H4 (cell line): ENCODE results near the gene CCNC. TPM values are rescaled to one million over a fixed set of nuclear protein-coding genes. Genes with fewer than 3 reads are reported as not detected.
"Not testable (repeated sequence)": the region's sequence is repeated elsewhere in the genome, so short reads cannot be mapped to it uniquely, and the experiment has no call there.

ENCODE experiments used
- DNase-seq: peaks from one replicate; pipeline ENCODE4 v3.0.0-alpha.2; 2015; ENCODE audit warnings: low spot score
- total RNA-seq: library from RNA; depleted of rRNA; stranded (reverse); fragments of >200 nt; shearing (Covaris generic); gene quantifications from 2 replicates; pipeline ENCODE4 v1.2.3, GENCODE V29; 2014

CCNC gene
- total RNA-seq, 1 experiment from 2014 or later, result 77.1 TPM

DNA sequence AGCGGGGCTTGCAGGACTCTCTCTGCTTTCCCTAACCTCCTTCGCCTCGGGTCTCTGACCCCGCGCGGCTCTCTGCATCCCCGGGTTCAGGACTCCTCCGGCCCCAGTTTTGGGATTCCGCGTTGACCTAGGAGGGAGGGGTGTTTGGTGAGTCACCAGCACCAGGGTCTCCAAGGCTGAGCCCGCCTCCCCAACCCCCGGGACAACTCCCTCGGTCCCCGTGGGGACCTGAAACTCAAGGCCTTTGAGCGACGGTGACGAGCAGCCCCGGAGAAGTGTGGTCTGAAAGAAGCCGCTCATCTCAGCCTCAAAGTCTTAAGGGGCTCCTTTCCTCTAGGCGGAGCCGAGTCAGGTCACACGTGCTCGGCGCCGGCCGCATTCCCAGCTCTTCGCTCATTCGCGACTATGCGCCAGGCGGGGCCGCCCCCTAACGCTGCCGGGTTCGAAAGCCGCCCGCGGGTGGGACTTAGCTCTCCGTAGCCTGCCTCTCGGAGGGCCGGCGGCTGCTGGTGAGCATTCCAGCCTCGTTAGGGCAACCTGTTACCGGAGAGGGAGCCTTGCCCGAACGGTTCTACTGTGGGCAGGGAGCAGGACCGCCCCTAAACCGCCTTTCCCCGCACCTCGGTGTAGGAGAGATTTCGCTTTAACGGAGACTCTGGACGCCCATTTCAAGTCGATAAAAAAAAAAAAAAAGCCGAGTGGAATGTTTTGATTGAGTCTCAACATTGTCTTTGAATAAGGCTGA, 35.1 kb upstream of the CCNC start:
- no peak for DNase-seq

DNA sequence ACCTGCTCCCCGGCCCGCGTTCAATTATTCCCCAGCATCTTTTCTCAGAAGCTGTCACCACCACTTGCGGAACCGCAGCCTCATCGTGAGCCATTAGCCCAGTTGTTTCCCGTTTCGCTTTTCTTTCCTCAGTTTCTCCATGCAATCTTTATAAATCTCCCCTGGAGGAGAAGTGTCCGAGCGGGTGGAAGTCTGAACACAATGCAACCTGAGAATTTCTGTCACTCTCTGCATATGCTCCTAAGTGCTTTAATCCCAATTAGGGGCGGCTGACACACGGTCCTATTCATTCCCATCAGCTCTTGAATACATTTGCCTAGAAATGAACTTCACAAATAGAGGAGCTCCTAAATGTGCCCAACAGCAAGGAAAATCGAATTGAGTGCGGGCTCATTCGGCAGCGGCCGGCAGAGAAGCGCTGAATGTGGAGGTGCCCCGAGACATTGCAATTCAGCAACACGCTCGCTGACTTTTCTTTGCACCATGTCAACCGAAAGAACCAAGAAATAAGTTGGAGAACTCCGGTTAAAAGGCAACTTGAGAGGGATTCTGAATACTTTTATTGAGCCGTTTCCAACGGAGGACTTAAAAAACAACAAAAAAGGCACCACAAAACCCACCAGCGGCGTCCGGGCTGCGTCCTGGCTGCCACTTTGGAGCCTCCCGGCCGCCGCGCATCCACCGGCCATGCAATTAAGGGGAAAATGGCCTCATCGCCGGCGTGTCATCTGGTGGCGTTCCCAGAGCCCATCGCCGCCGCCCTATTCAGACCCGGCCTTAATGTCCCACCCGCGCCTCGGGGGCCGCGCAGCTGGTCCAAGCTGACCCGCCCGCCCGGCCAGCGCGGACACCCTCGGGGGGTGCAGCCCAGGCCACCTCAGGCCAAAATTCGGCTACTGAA, 34.3 kb upstream of the CCNC start:
- no peak for DNase-seq

DNA sequence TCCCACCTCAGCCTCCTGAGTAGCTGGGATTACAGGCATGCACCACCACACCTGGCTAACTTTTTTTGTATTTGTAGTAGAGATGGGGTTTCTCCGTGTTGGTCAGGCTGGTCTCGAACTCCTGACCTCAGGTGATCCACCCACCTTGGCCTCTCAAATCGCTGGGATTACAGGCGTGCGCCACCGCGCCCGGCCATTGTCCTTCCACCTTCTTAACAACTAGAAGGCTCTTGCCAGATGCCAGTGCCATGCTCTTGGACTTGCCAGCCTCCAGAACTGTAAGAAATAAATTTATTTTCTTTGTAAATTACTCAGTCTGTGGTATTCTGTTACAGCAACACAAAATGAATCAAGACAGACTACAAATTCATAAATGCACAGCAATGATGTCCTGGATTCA, 26.2 kb upstream of the CCNC start:
- DNase-seq, result not testable (repeated sequence)

DNA sequence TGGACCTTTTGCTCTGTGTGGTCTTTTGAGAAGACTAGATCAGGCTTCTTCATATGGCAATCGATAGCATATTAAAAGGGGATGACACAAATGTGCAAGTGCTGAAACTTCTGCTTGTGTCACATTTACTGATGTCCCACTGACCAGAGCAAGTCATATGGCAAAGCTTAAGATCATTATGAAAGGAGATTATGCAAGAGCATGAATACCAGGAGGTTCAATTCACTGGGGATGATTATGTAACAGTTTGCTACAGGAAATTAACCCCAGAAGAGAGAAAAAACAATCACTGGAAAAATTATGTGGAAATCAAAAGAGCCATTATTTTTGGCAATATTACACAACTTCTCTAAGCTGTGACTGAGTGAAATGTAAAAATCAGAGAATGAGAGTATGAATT, 24.4 kb upstream of the CCNC start:
- no peak for DNase-seq

DNA sequence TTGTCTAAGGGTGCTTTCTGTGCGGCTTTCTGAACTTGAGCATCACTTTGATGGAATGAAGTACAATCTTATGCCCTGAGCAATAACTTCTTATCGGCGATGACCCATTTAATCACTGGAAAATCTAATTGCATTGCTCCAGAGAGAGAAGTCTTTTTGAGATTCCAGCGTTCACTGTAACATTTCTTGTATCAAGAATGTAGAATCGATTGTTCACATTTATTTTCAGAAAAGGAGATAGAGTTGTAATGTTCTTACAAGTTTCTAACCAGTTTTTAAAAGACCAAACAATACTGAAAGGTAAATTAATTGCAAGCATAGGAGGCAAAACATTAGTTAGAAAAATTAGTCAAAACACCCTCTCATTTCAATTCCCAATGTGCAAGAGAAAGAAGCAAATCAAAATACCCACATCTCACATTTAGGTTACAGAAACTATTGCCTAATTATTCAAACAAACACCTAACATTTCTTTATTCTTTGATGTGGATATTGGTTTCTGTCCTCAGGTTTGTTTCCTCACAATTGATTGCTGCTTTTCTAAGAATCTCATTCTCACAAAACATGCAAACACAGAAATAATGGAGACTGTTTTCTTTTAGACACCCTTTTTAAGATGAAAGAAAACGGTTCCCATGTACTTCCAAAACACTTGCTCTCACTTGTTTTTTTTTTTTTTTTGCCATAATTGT, 23.4 kb upstream of the CCNC start:
- DNase-seq, result no peak

DNA sequence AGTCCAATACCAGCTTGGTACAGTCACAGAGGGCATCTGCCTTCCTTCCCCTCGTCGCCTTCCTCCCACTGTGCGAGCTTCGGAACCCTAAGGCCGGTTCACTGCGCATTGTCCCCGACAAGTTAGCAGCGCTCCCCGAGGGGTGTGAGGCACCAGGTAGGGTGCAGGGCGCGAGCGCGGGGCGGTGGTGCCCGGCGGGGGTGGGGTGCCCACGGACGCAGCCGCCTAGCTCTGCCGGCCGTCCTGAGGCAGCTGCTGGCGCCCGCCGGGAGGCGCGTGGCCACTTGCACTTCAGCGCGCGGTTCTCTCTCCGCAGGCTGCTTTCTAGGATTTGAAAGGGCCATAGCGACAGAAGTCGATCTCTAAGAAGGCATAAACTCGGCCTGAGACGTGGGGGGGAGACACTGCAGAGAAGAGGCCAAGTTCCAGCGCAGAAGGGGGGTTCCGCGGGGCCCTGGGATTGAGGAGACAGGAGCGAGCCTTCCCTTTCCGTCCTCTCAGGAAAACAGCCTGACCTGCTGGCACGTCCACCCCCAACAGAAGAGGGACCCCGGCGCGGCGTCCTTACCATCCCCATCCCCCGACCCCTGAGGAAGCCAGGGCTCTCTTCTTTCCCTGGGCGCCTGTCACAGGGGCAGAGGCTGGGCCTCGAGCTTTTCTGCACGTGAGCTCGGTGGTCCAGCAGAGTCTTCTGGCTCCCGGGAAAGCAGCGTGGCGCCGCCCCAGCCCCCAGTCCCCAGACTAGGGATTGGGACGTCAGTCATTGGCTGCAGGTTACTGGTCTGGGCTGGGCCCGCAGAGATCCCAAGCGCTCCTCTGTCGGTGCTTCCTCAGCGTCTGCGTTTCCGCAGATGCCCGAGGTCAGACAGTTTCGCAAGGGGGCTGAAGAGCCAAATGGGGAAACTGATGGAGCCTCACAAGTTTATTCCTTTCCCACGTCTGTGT, 22.5 kb upstream of the CCNC start:
- no peak for DNase-seq

DNA sequence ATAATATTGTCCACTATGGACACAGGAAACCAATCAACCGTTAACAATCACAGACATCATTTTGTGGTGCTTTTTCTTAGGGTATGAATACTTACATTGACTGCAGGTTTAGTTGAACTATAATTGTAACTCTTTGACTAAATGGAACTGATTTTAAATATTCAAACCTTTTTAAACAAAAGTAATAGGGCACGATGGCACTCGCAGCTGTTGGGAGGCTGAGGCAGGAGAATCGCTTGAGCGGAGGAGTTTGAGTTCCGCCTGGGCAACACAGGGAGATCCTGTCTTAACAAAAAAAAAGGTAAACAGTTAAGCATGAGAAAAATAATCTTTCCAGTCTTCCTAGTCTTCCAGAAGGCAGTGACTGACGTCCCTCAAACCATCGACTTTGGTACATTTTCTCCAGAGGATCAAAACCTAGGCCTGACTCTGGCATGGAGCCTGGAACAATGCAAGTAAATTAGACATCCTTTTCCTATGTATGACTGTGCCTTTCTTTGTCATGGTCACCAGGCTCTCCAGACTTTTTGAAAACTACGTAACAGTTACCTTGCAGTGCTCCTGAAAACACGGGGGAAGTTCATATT, 21.5 kb upstream of the CCNC start:
- no peak for DNase-seq

DNA sequence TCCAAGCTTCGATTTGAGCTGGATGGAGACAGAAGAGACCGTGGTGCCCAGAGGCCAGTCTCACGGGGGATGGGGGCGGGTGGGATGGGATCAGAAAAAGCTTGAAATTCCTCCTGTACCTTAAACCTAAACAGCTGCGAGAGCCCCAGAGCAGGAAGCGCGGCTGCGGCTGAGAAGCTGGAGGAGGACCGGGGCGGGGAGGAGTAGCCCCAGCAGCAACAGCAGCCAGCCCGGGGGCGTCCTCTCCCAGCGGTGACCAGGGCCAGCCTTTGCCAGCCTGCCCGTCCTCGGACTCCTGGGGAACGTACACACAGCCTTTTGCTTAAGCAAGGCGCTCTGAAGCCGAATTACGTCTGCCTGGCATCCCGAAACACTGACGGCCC, 20.8 kb upstream of the CCNC start:
- no peak for DNase-seq

DNA sequence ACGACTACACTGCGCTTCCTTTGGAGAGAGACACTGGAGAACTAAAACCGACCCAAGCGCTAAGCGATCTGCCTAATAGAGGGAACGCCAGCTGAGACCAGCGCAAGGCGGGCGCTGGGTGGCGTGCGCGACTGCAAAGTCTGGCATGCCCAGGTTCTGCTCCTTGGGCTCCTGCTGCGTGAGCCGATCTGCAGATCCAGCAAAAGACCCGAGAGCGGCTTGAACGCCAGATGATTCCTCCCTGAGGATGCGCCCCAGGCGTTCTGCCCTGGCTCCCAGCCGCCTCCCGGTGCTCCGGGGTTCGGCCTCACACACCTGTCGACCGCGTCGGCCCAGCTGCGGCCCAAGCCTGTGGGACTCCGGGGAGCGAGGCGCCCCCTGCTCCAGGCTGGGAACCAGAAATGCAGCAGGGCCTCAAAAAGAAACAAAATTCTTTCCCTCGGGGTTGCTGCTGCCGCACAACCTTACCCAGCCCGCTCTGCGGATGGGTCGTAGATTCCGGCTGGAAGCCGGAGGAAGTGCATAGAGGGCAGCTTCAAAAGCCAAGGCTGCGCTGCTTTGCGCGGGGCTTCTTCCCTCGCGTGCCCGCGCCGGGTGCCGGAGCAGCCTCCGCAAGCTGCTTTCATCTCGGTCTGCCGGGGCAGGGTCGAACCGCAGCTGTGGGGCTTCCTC, 20.3 kb upstream of the CCNC start:
- peak; percentile 34 for DNase-seq

DNA sequence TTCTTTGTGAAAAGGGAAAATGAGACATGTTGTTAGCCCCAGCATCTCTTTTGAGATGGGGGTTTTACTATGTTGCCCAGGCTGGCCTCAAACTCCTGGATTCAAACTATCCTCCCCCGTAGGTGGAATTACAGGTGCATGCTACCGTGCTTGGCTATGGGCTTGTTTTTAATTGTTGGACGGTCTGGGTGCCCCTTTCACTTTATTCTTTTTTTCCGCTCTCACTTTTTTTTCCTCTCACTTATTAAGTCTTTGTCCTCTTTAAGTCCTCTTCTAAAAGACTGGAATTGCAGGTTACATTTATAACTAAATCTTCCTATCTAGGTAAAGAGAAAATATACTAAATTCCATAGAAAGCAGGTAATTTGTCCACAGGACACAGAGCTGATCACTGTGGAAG, 19.3 kb upstream of the CCNC start:
- no peak for DNase-seq

DNA sequence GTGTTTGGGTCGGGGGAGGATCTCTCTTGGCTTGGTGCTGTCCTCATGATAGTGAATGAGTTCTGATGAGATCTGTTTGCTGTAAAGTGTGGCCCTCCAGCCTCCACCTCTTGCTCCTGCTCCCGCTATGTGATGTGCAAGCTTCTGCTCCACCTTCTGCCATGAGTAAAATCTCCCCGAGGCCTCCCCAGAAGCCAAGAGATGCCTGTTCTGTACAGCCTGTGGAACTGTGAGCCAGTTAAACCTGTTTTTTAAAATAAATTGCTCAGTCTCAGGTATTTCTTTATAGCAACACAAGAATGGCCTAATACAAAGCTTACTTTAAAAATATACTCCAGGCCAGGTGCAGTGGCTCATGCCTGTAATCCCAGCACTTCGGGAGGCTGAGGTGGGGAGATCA, 11.3 kb upstream of the CCNC start:
- no peak for DNase-seq

DNA sequence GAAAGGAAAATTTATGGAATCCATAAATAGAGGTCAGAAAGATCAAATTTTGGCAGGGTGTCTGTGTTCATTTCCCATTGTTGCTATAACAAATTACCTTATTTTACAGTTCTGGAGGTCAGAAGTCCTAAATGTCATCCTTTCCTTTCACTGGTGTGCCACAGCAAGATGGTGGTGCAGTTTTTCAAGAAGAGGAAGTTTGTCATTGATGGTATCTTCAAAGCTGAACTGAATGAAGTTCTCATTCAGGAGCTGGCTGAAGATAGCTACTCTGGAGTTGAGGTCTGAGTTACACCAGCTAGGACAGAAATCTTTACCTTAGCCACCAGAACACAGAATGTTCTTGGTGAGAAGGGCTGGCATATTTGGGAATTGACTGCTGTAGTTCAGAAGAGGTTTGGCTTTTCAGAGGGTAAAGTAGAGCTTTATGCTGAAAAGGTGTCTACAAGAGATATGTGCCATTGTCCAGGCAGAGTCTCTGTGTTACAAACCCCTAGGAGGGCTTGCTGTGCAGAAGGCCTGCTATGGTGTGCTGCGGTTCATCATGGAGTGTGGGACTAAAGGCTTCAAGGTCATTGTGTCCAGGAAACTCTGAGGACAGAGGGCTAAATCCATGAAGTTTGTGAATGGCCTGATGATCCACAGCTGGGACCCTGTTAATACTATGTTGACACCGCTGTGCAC, 7.2 kb upstream of the CCNC start:
- no peak for DNase-seq

DNA sequence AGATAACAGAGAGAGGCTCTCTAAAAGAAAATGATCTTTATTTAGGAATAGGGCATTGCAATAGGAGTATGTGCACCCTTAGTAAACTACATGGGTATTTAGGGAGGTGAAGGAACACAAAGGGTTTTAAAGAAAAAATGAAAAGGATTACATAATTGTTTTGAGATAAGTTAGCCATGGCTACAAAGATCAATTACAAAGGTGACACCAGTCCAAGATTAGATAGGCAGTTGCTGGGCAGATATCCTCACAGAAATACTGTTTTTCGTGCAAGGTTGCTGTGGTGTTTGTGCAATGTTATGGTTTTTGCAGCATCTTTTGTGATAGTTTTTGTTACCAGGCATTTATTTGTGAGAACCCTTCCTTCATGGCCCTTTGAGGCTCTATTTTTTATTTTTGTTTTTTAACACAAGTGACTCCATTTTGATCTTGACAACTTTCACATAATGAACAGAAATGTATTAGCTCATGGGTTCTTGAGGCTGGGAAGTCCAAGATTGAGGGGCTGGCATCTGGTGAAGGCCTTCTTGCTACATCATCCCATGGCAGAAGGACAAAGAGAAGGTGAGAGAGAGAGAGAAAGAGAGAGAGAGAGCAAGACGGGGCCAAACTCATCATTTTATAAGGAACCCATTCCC, 5.6 kb upstream of the CCNC start:
- no peak for DNase-seq

DNA sequence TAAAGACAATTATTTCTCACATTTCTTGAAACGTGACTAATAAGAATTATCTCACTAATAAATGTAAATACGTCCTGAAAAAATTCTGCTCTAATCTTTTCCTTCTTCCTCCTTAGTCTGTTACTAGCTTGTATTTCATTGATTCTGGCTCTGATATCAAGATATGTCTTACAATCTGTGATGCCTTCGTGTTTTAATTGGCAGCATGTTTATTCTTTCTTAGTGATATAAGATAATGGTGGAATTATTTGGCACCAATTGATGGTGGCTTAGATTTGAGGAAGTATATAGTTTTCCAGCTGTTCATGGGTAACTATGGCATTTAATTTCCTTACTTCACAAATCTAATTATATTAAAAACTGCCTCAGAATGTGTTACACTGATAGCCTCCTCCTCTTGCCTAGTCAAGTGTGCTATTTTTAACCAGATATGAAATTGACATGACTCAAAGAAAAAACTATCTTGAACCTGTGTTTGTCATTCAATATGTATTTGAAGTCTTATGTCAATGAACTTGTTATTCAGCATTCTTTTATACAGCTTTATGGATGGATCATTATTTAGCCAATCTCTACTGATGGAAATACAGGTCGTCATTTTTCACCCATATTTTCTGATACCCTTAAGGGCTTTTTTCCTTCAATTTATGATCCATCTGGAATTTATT, 5.3 kb downstream of the CCNC start:
- DNase-seq, result no peak

DNA sequence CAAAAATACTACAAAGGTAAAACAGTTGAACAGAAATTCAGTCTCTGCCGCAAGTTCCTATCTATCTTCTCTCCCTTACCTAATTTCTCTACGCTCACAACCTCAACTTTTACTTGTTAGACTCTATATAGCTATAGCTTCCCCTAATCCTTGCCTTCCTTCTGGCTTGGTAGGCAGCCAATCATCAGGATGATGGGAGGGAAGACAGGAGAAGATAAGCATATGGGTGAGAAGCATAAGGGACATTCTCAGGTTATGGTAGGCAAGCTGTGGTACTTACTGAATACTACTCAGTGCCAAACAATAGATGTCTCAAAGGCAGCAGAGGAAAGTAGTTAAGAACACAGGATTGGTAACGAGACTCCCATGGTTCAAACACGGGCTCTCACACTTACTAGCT, 7.8 kb downstream of the CCNC start:
- no peak for DNase-seq

DNA sequence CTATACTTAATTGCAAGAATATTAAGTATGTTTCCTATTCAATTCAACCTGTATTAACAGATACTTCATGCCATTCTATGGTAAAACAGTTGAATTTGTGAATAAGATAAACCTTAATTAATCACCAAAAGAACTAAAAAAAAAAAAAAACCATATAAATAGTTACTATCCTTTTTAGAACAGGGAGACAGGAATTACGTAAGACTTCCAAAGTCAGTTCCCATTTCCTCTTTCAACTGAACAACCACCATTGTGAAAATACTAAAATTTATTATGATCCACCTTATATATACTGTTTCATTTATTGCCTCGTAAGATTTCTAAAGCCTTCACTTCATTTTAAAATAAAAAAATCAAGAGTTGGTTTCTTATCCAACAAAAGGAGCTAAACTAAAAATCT, 9.4 kb downstream of the CCNC start:
- DNase-seq, result no peak

DNA sequence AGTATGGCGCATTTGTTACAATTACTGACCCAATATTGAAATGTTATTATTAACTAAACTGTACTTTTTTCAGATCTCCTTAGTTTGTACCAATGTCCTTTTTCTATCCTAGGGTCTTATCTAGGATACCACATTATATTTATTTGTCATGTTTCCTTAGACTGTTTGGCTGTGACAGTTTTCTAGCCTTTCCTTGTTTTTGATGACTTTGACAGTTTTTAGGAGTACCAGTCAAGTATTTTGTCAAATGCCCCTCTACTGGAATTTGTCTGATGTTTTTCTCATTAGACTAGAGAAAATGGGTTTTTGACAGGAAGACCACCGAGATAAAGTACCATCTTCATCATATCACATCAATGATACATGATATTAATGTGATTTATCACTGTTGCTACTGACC, 14.6 kb downstream of the CCNC start:
- DNase-seq, result no peak

DNA sequence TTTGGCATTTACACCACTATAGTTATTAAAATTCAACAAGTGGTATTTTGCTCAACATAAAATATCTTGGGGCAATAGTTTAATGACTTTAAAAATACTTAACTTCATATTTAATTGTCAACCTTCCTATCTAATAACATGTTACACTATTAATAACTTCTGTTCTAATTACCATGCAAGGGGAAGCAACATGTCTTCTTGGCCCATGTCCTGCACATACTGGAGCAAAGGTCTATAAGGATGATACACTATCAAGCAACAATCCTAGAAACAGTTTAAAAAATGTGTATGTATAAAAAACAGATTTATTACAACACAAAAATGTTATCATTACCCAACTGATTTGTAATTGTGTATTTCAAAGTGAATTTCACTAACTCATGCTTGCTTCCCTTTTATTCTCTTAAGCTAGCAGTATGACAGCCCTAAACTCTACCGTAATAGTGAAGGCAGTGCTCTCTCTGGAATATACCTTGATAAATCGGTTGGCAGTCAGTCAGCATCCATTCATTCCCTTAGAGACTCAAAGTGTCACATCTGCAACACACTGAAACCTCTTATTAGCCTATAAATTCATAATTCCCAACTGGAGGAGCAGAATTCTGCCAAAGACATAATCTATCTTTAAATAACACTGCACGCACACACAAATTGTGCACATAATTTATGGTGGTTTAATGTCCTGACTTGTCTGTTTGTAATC, 18.3 kb downstream of the CCNC start:
- DNase-seq, result no peak
